ENCODE data around the gene DBNL. TPM values are rescaled to one million over a fixed set of nuclear protein-coding genes. Genes with fewer than 3 reads are reported as not detected.
"Not testable (repeated sequence)": the region's sequence is repeated elsewhere in the genome, so short reads cannot be mapped to it uniquely, and the experiment has no call there.

The DBNL gene
- total and polyA plus RNA-seq, 2 of the 13 experiments (the other 11 are each of a cell fraction or from before 2014, with no cell fraction given) = 20.8 to 35.1 TPM

- ATAC-seq; CTCF ChIA-PET (ENCODE audit: low intra/inter-chr PET ratio, low total read pairs); H4K20me1 ChIP-seq (ENCODE audit: insufficient read depth, low read length); H3K27me3 ChIP-seq (ENCODE audit: control insufficient read depth in 1 of 2, insufficient read depth in 2 of 2, low read length in 2 of 2); BruUV-seq (replicated peaks); H3K79me2 ChIP-seq (ENCODE audit: insufficient read depth, low read length); H3K27ac ChIP-seq (ENCODE audit: extremely low read length, insufficient read depth, low read length); H3K9me3 ChIP-seq (ENCODE audit: low read length); DNase-seq (ENCODE audit: low spot score); H3K4me3 ChIP-seq (replicated peaks in 1 of 3; ENCODE audit: insufficient read depth in 1 of 3, low read depth in 2 of 3, low read length in 3 of 3); POLR2A ChIA-PET; H3K4me2 ChIP-seq (ENCODE audit: low read depth, low read length); H3K9ac ChIP-seq (ENCODE audit: insufficient read depth, low read depth, low read length); H2AFZ ChIP-seq (ENCODE audit: low read length); intact Hi-C loops (cut with micrococcal nuclease; ENCODE audit: unreplicated experiment); in situ Hi-C loops (cut with HindIII; ENCODE audit: extremely low pct_ligation_motif_present, low pct_unique_long_range_greater_than_20kb); H3K36me3 ChIP-seq (replicated peaks in 1 of 2; ENCODE audit: control insufficient read depth in 1 of 2, insufficient read depth in 2 of 2, low read length in 2 of 2); FAIRE-seq; H3K4me1 ChIP-seq (ENCODE audit: insufficient read depth, low read length): not testable (repeated sequence)
- WGBS (ENCODE audit: low lambda C conversion rate) = no CpG with 5 or more reads among the region's 5 CpGs
These were observed 14.5 kb upstream of the DBNL start for GRCh38 chr7:44030029-44030428.

- ATAC-seq; CTCF ChIA-PET (ENCODE audit: low intra/inter-chr PET ratio, low total read pairs): not testable (repeated sequence)
These were observed 13.2 kb upstream of the DBNL start for GRCh38 chr7:44031319-44031718.

GRCh38 chr7:44032031-44032430 is 12.5 kb upstream of the DBNL start:
- BruUV-seq (replicated peaks); H2AFZ ChIP-seq (ENCODE audit: low read length); POLR2A ChIA-PET; CTCF ChIA-PET (ENCODE audit: low intra/inter-chr PET ratio, low total read pairs); in situ Hi-C loops (cut with HindIII; ENCODE audit: extremely low pct_ligation_motif_present, low pct_unique_long_range_greater_than_20kb); H3K27me3 ChIP-seq (ENCODE audit: control insufficient read depth in 1 of 2, insufficient read depth in 2 of 2, low read length in 2 of 2); H3K4me3 ChIP-seq (replicated peaks in 1 of 3; ENCODE audit: insufficient read depth in 1 of 3, low read depth in 2 of 3, low read length in 3 of 3); H3K9me3 ChIP-seq (ENCODE audit: low read length); FAIRE-seq; H3K27ac ChIP-seq (ENCODE audit: extremely low read length, insufficient read depth, low read length); DNase-seq (ENCODE audit: low spot score); H3K36me3 ChIP-seq (replicated peaks in 1 of 2; ENCODE audit: control insufficient read depth in 1 of 2, insufficient read depth in 2 of 2, low read length in 2 of 2); H3K4me2 ChIP-seq (ENCODE audit: low read depth, low read length); intact Hi-C loops (cut with micrococcal nuclease; ENCODE audit: unreplicated experiment); H4K20me1 ChIP-seq (ENCODE audit: insufficient read depth, low read length); H3K4me1 ChIP-seq (ENCODE audit: insufficient read depth, low read length); H3K79me2 ChIP-seq (ENCODE audit: insufficient read depth, low read length); H3K9ac ChIP-seq (ENCODE audit: insufficient read depth, low read depth, low read length); ATAC-seq: not testable (repeated sequence)
- 51% methylated on average over 6 of the region's 6 CpGs for WGBS (ENCODE audit: low lambda C conversion rate)

More at GRCh38 chr7:44031319-44031718, 13.2 kb upstream of the DBNL start:
- BruUV-seq (replicated peaks); POLR2A ChIA-PET; H3K4me2 ChIP-seq (ENCODE audit: low read depth, low read length); DNase-seq (ENCODE audit: low spot score); H3K27ac ChIP-seq (ENCODE audit: extremely low read length, insufficient read depth, low read length); H3K27me3 ChIP-seq (ENCODE audit: control insufficient read depth in 1 of 2, insufficient read depth in 2 of 2, low read length in 2 of 2); H4K20me1 ChIP-seq (ENCODE audit: insufficient read depth, low read length); H3K4me1 ChIP-seq (ENCODE audit: insufficient read depth, low read length); FAIRE-seq; H3K36me3 ChIP-seq (replicated peaks in 1 of 2; ENCODE audit: control insufficient read depth in 1 of 2, insufficient read depth in 2 of 2, low read length in 2 of 2); intact Hi-C loops (cut with micrococcal nuclease; ENCODE audit: unreplicated experiment); H3K4me3 ChIP-seq (replicated peaks in 1 of 3; ENCODE audit: insufficient read depth in 1 of 3, low read depth in 2 of 3, low read length in 3 of 3); H2AFZ ChIP-seq (ENCODE audit: low read length); H3K9ac ChIP-seq (ENCODE audit: insufficient read depth, low read depth, low read length); H3K79me2 ChIP-seq (ENCODE audit: insufficient read depth, low read length); H3K9me3 ChIP-seq (ENCODE audit: low read length); in situ Hi-C loops (cut with HindIII; ENCODE audit: extremely low pct_ligation_motif_present, low pct_unique_long_range_greater_than_20kb): not testable (repeated sequence)
- WGBS (ENCODE audit: low lambda C conversion rate) = 45% methylated on average over 10 of the region's 13 CpGs

GRCh38 chr7:44033971-44034844 is 10.3 kb upstream of the DBNL start:
- H3K27ac ChIP-seq (ENCODE audit: extremely low read length, insufficient read depth, low read length); H3K27me3 ChIP-seq (ENCODE audit: control insufficient read depth in 1 of 2, insufficient read depth in 2 of 2, low read length in 2 of 2); H3K4me2 ChIP-seq (ENCODE audit: low read depth, low read length); DNase-seq (ENCODE audit: low spot score); POLR2A ChIA-PET; CTCF ChIA-PET (ENCODE audit: low intra/inter-chr PET ratio, low total read pairs); BruUV-seq (replicated peaks); H3K4me3 ChIP-seq (replicated peaks in 1 of 3; ENCODE audit: insufficient read depth in 1 of 3, low read depth in 2 of 3, low read length in 3 of 3); H2AFZ ChIP-seq (ENCODE audit: low read length); FAIRE-seq; intact Hi-C loops (cut with micrococcal nuclease; ENCODE audit: unreplicated experiment); H3K36me3 ChIP-seq (replicated peaks in 1 of 2; ENCODE audit: control insufficient read depth in 1 of 2, insufficient read depth in 2 of 2, low read length in 2 of 2); H4K20me1 ChIP-seq (ENCODE audit: insufficient read depth, low read length); H3K9ac ChIP-seq (ENCODE audit: insufficient read depth, low read depth, low read length); ATAC-seq; H3K9me3 ChIP-seq (ENCODE audit: low read length); in situ Hi-C loops (cut with HindIII; ENCODE audit: extremely low pct_ligation_motif_present, low pct_unique_long_range_greater_than_20kb); H3K79me2 ChIP-seq (ENCODE audit: insufficient read depth, low read length): not testable (repeated sequence)
- 61% methylated on average over 5 of the region's 18 CpGs for WGBS (ENCODE audit: low lambda C conversion rate)
- H3K4me1 ChIP-seq (ENCODE audit: insufficient read depth, low read length) = peaks cover 14% of the 10 kb centered on the region
